Stimulated activated naive B cell treated with anti-CD40 and anti-IgM and Interleukin-4, amounts not matched to agents 10 μg/mL and 1 μg/mL and 100 μg/mL, for 72 hours (primary cell): ENCODE measurements around the gene SYTL1.

ENCODE experiments used
- ATAC-seq, 2 donors: fragments of 150-1000 bp; cut with Tn5 transposase; replicated peaks; 2 replicates each; pipeline ENCODE4 v1.10.0; 2021; ENCODE audit warnings: moderate library complexity in 1 of 2
- DNase-seq: peaks from one replicate; pipeline ENCODE4 v3.0.0; 2021
- H3K27ac Mint-ChIP-seq: one replicate; pipeline ENCODE4 v1.8.0; 2022; ENCODE audit warnings: mild to moderate bottlenecking, mixed read lengths
- H3K27me3 Mint-ChIP-seq, 2 donors: one replicate each; pipeline ENCODE4 v1.8.0; 2022; ENCODE audit warnings: mixed read lengths in 2 of 2
- H3K36me3 Mint-ChIP-seq, 2 donors: one replicate each; pipeline ENCODE4 v1.8.0; 2022; ENCODE audit warnings: mixed read lengths in 2 of 2, mild to moderate bottlenecking in 1 of 2
- H3K4me1 Mint-ChIP-seq, 2 donors: one replicate each; pipeline ENCODE4 v1.8.0; 2022; ENCODE audit warnings: mixed read lengths in 2 of 2, mild to moderate bottlenecking in 1 of 2
- H3K4me3 Mint-ChIP-seq, 2 donors: one replicate each; pipeline ENCODE4 v1.8.0; 2022; ENCODE audit warnings: mild to moderate bottlenecking in 2 of 2, mixed read lengths in 2 of 2, moderate library complexity in 1 of 2
- H3K9me3 Mint-ChIP-seq, 2 donors: one replicate each; pipeline ENCODE4 v1.8.0; 2022; ENCODE audit warnings: mixed read lengths in 2 of 2, mild to moderate bottlenecking in 1 of 2

The SYTL1 gene

DNA sequence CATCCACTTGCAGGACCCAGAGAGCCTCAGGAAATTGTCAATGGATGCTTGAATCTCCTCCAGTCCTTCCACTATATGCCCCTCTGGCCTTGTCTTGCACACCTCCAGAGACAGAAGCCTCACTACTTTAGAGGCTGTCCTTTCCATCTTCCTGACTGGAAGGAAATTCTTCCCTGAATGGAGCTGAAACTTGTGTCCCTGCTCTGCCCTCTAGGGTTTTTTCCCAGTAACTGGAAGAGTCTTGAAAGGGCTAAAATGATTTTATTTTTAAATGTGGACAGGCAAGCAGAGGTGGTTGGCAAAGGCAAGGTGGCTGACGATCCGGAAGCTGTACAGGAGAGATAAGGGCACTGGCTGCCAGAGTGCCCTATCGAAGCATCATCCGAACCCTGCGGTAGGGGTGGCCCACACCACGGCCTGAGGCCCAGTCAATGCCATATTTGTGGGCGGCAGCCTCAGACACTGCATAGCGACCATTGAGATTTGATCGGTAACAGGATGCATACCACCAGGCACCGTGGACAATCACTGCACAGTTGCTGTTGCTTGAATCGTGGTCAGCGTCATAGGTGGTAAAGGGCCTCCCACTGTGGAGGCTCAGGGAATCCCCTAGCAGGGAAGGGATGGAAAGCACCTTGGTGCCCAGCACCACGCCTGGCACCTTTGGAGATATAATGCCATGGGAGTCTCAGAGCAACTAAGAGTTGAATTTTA is 27.2 kb downstream of the SYTL1 start:
- ATAC-seq, result peak; percentile 23 to 34
- H3K9me3 Mint-ChIP-seq, result no peaks in the 10 kb centered on the region
- H3K27me3 Mint-ChIP-seq, result no peaks in the 10 kb centered on the region
- peak overlapping the region in 1 of 2 donors; percentile 17 for H3K4me3 Mint-ChIP-seq
- H3K27ac Mint-ChIP-seq, result peak overlapping the region; percentile 89
- no peaks in the 10 kb centered on the region for H3K36me3 Mint-ChIP-seq
- no peak for DNase-seq
- peaks cover 45 to 70% of the 10 kb centered on the region in 2 donors for H3K4me1 Mint-ChIP-seq

DNA sequence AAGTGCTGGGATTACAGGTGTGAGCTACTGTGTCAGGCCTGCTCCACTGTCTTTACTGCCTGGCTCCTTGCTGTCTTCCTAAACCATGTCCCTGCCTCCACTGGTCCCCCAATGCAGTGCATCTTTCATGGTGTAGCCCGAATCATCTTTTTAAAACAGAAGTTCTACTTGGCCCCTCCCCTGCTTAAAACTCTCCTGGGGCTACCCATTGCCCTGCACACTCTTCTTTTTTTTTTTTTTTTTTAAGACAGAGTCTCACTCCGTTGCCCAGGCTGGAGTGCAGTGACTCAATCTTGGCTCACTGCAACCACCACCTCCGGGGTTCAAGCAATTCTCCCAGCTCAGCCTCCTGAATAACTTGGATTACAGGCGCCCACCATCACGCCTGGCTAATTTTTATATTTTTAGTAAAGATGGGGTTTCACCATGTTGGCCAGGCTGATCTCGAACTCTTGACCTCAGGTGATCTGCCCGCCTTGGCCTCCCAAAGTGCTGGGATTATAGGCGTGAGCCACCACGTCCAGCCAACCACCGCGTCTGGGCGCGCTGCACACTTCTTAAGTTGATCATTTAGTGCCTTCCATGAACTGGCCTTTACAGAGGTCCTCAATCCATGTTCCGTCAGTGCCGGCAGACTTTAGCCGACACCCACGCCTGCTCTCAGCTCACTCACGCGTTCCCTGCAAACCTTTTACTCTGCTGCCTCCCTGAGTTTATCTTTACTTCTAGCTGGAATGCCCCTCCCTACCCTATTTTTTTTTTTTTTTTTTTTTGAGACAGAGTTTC is 30.4 kb downstream of the SYTL1 start:
- DNase-seq, result no peak
- Mint-ChIP-seq H3K27me3 (no peaks in the 10 kb centered on the region), H3K36me3 (no peaks in the 10 kb centered on the region), H3K4me3 (no peak overlapping the region), H3K27ac (no peak overlapping the region), H3K9me3 (no peaks in the 10 kb centered on the region), H3K4me1 (peaks cover 27 to 45% of the 10 kb centered on the region in 2 donors)
- no peak for ATAC-seq

DNA sequence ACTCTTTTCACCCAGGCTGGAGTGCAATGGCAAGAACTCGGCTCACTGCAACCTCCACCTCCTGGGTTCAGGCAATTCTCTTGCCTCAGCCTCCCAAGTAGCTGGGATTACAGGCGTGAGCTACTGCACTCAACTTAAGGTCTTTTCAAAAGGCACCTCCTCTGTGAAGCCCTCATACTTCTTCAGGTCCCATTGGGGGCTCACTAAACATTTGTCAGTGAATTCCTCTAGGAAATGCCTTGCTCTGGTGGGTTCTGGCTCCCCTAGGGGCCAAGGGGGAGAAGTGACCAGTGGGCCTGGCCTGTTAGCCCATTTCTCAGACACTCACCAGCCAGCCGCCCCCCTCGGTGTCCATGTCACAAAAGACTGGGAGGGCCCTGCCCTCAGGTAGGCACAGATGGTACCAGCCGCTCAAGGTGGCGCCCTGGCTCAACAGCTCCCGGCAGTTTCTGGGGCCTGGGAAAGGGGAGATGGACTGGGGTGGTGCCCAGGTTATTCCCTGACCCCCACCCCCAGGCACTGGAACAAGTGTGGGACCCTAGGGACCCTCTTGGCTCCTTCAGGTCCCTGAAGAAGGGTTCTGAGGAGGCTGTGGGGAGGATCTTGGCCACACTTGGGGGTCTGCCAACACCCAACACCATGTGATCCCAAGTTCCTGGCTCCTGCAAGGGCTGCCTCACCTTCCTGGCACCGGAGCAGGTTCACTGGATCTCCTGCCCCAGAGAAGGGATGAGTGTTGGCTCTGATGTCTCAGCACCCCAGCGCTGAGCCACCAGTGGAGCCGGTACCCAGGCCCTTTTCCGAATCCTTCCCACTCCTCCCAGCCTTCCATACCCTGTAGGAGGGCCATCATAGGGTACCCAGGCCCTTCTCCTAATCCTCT is 31.2 kb downstream of the SYTL1 start:
- Mint-ChIP-seq H3K27ac (peak overlapping the region; percentile 72), H3K9me3 (no peaks in the 10 kb centered on the region), H3K27me3 (no peaks in the 10 kb centered on the region), H3K4me3 (no peak overlapping the region), H3K36me3 (no peaks in the 10 kb centered on the region), H3K4me1 (peaks cover 23 to 41% of the 10 kb centered on the region in 2 donors)
- DNase-seq (no peak), ATAC-seq (no peak)

GRCh38 chr1:27374362-27375086 is 32.7 kb downstream of the SYTL1 start, which contains the start of gene FCN3:
Gene FCN3, minus strand, starts transcription at chr1:27374824. Its CDS starts 6 bp downstream, at chr1:27374818.
- Mint-ChIP-seq H3K4me3 (no peak within 1 kb of the TSS), H3K36me3 (no peaks in the 10 kb centered on the region), H3K27me3 (no peaks in the 10 kb centered on the region), H3K4me1 (peaks cover 15 to 32% of the 10 kb centered on the region in 2 donors), H3K27ac (peak within 1 kb of the TSS; percentile 72), H3K9me3 (no peaks in the 10 kb centered on the region)
- DNase-seq, result no peak
- no peak for ATAC-seq

- no peak overlapping the region for H3K27ac Mint-ChIP-seq
- peaks cover 12 to 16% of the 10 kb centered on the region in 2 donors for H3K4me1 Mint-ChIP-seq
- no peak overlapping the region for H3K4me3 Mint-ChIP-seq
- H3K36me3 Mint-ChIP-seq, result no peaks in the 10 kb centered on the region
- no peak for ATAC-seq
- no peaks in the 10 kb centered on the region for H3K27me3 Mint-ChIP-seq
- no peak for DNase-seq
- H3K9me3 Mint-ChIP-seq, result no peaks in the 10 kb centered on the region
These were observed 36.1 kb downstream of the SYTL1 start for GRCh38 chr1:27377760-27378495.

GRCh38 chr1:27379564-27380122 is 37.8 kb downstream of the SYTL1 start:
- H3K27me3 Mint-ChIP-seq, result peaks cover 0 to 8% of the 10 kb centered on the region in 2 donors
- H3K36me3 Mint-ChIP-seq, result no peaks in the 10 kb centered on the region
- no peak overlapping the region for H3K27ac Mint-ChIP-seq
- DNase-seq, result no peak
- peaks cover 14 to 18% of the 10 kb centered on the region in 2 donors for H3K4me1 Mint-ChIP-seq
- no peaks in the 10 kb centered on the region for H3K9me3 Mint-ChIP-seq
- no peak overlapping the region for H3K4me3 Mint-ChIP-seq
- no peak for ATAC-seq

DNA sequence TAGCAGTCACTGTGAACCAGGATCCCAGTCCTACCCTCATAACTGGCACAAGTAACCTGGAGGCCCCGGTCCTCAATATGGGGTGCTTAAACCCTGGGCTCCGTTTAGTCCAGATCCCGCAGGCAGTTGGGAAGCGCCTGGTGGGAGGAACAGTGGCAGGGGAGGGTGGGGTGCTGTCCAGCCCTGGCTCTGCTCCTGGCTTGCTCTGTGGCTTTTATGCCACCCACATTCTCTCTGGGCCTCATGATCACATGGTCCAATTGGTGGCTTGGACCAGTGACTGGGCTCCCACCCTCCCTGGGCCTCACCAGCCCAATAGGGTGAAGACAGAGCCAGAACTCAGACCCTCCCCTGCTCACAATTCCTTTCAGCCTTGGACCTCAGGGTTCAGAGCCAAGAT is 38.4 kb downstream of the SYTL1 start:
- ATAC-seq (no peak), DNase-seq (no peak)
- Mint-ChIP-seq H3K27me3 (peaks cover 0 to 8% of the 10 kb centered on the region in 2 donors), H3K27ac (no peak overlapping the region), H3K4me3 (no peak overlapping the region), H3K9me3 (no peaks in the 10 kb centered on the region), H3K4me1 (peaks cover 14 to 18% of the 10 kb centered on the region in 2 donors), H3K36me3 (no peaks in the 10 kb centered on the region)

- ATAC-seq, result no peak
- Mint-ChIP-seq H3K27me3 (peaks cover 0 to 8% of the 10 kb centered on the region in 2 donors), H3K9me3 (no peaks in the 10 kb centered on the region), H3K4me3 (no peak overlapping the region), H3K4me1 (peaks cover 14 to 15% of the 10 kb centered on the region in 2 donors), H3K36me3 (no peaks in the 10 kb centered on the region), H3K27ac (no peak overlapping the region)
- no peak for DNase-seq
These were observed 39.2 kb downstream of the SYTL1 start for GRCh38 chr1:27380766-27381733.

DNA sequence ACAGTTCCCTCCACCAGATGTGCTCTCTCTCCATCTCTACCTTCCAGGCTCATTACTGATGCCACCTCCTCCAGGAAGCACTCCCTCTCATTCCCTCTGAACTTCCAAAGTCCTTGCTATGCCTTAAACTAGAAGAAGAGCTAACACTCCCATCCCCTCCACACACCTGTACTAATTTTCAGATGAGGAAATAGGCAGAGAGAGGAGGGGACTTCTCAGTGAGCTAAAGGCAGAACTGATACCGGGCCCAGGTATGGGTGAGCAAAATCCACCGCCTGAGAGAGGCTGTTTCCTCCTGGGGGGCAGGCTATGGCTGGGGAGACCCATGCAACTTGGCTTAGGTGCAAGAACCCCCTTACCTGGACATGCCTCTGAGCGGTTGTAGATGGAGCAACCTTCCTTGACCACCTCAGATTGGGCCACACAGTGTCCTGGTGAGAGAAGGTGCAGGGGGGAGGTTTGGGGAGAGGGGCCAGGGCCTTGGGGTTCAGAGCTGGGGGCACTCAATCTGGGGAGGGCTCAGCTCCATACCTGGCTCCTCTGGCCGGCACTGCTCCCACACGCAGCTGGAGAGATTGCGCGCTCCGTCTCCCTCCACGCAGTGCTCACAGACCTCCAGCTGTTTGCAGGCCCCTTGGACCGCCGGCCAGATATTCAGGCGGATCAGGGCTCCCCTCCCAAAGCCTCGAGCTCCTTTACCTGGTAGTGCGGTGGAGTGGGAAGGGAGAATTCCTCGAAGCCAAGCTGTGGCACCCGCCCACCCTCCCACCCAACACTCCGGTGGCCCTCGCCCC is 40.3 kb downstream of the SYTL1 start:
- no peaks in the 10 kb centered on the region for H3K9me3 Mint-ChIP-seq
- peaks cover 14 to 15% of the 10 kb centered on the region in 2 donors for H3K4me1 Mint-ChIP-seq
- H3K36me3 Mint-ChIP-seq, result no peaks in the 10 kb centered on the region
- H3K27me3 Mint-ChIP-seq, result peaks cover 0 to 8% of the 10 kb centered on the region in 2 donors
- peak overlapping the region; percentile 84 for H3K27ac Mint-ChIP-seq
- peak; percentile 73 to 82 for ATAC-seq
- H3K4me3 Mint-ChIP-seq, result no peak overlapping the region
- DNase-seq, result no peak

DNA sequence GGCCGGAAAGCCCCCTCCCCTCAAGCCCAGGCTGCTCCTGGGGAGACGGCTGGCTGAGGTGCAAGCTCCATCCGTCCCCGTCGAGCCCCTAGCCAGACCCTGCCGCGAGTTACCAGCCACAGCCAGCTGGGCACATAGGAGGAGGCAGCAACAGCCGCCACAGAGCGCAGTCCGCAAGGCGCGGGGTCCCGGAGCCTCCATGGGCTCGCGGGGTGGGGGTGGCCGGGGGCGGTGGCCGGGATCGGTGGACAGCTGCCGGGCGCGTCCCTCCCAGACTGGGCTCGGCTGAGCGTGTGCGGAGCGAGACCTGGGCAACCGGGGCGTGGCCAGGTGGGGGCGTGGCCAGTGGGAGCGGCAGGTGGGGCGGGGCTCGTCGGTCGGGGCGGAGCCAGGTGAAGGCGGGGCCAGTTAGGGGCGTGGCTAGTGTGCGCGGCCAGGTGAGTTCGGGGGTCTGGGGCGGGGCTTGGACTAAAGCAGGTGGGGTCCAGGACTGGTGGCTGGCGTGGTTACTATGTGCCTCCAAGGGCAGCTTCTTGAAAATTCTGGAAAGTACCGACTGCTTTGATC is 41.3 kb downstream of the SYTL1 start, which contains the start of gene CD164L2:
TSS of gene CD164L2 (minus strand) at position 295 of the 567 bp plus-strand sequence. CDS start at position 201, 94 bp downstream.
- H3K36me3 Mint-ChIP-seq, result no peaks in the 10 kb centered on the region
- no peak within 1 kb of the TSS for H3K27ac Mint-ChIP-seq
- peaks cover 0 to 8% of the 10 kb centered on the region in 2 donors for H3K27me3 Mint-ChIP-seq
- H3K4me1 Mint-ChIP-seq, result peaks cover 14 to 15% of the 10 kb centered on the region in 2 donors
- H3K4me3 Mint-ChIP-seq, result no peak within 1 kb of the TSS
- ATAC-seq (peak; percentile 50 to 62), DNase-seq (no peak)
- H3K9me3 Mint-ChIP-seq, result no peaks in the 10 kb centered on the region

DNA sequence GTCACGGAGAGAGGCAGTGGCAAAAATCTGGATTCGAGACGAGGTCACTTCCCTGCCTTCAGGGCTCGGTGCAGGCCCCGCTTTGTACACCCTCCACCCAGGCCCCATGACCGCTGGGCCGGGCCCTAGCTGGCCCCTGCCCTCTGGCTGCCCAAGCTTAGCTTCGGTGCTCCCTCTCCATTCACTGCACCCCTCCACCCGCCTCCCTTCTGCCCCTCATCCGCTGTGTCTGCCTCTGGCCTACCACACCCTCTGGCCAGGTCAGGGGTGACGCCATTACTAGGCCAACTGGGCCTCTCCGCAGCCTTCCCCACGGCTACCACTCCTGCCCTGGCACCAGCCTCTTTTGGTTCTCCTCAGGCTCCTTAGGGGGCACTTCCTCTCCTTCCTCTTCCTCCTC is 41.8 kb downstream of the SYTL1 start:
- Mint-ChIP-seq H3K4me3 (no peak overlapping the region), H3K9me3 (no peaks in the 10 kb centered on the region), H3K36me3 (no peaks in the 10 kb centered on the region)

More for the DNA sequence above, 41.8 kb downstream of the SYTL1 start:
- H3K4me1 Mint-ChIP-seq, result peaks cover 18% of the 10 kb centered on the region in 2 donors
- DNase-seq (no peak), ATAC-seq (no peak)
- H3K27ac Mint-ChIP-seq, result no peak overlapping the region
- H3K27me3 Mint-ChIP-seq, result peaks cover 3 to 8% of the 10 kb centered on the region in 2 donors
